ENCODE results near the gene GREM2. TPM values are rescaled to one million over a fixed set of nuclear protein-coding genes. Genes with fewer than 3 reads are reported as not detected.

Gene GREM2
- total and polyA plus RNA-seq, 2 experiments from 2014 or later = 0.18 to 0.21 TPM

DNA sequence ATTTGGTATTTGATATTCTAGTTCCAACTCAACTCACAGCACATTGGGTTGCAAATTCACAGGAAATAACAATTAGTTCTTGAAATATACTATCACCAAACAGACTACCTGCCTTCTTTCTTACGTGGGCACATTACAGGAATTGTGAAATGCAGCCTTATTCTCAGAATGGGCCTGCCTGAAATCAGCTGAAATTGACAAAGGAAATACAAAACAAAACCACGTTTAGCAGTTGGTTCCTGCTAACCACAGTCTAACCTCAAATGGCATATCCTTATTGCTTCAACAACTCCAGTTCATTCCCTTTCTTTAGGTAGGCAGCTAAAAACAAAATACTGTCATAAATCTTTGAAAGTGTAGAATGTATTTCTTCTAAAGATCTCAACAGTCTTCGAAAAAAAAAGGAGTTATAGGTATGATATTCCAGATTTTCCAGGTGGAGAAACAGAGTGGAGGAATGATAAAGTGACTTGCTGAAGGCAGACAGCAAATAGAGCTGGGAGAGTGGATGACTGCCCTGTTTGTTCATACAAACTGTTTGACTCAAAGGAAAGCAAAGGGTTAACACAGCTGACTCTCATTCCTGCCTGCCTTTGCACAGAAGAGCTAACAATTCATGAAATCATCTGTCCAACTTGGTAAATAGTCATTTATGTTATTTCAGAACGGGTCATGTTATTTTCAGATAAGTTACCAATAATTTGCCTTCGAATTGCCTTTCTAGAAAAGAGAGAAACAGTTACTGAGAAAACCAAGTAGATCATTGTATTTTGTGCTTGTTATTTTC is 1.6 kb upstream of the GREM2 start:
- H3K4me2 ChIP-seq = peak overlapping the region; percentile 91; the same call in 1 of the 2 replicates

More for the DNA sequence above, 1.6 kb upstream of the GREM2 start:
- Histone ChIP-seq H3K27ac (ENCODE audit: low read depth) (no peak overlapping the region), H3K79me2 (replicated peaks; ENCODE audit: insufficient read depth) (no peaks in the 10 kb centered on the region), H4K20me1 (replicated peaks; ENCODE audit: insufficient read depth) (no peaks in the 10 kb centered on the region), H2AFZ (no peak overlapping the region), H3F3A (replicated peaks; ENCODE audit: low read depth) (no peaks in the 10 kb centered on the region; the same call in 1 of the 2 replicates), H3K4me1 (ENCODE audit: insufficient read depth) (peaks cover 54% of the 10 kb centered on the region), H3K36me3 (ENCODE audit: insufficient read depth) (no peaks in the 10 kb centered on the region), H3K27me3 (ENCODE audit: insufficient read depth) (peaks cover 19% of the 10 kb centered on the region), H3K9me2 (ENCODE audit: insufficient read depth) (no peaks in the 10 kb centered on the region), H3K4me3 (no peak overlapping the region)
- Mint-ChIP-seq H3K4me1 (peaks cover 46% of the 10 kb centered on the region), H3K36me3 (ENCODE audit: low read depth) (no peaks in the 10 kb centered on the region), H3K27ac (no peak overlapping the region), H3K4me3 (no peak overlapping the region), H3K9me3 (no peaks in the 10 kb centered on the region; the same call in 2 of the 3 replicates), H3K27me3 (ENCODE audit: insufficient read depth, low read depth, poor library complexity) (peaks cover 15% of the 10 kb centered on the region)
- TF ChIP-seq NANOG (IDR thresholded peaks at IDR 0.05; ENCODE audit: borderline replicate concordance) (no peak), POLR2AphosphoS5 (IDR thresholded peaks at IDR 0.05; ENCODE audit: low read depth) (no peak), STAT1 (IDR thresholded peaks at IDR 0.05; ENCODE audit: unreplicated experiment) (no peak), ZNF114 (CRISPR knock-in tag; IDR thresholded peaks at IDR 0.05) (no peak), JUNB (IDR thresholded peaks at IDR 0.05; ENCODE audit: unreplicated experiment) (no peak), EZH2phosphoT487 (IDR thresholded peaks at IDR 0.05; ENCODE audit: unreplicated experiment) (no peak), EZH2 (IDR thresholded peaks at IDR 0.05; ENCODE audit: low read depth, unreplicated experiment) (no peak), ZNF331 (CRISPR knock-in tag; IDR thresholded peaks at IDR 0.05; ENCODE audit: low read depth) (no peak), CREB1 (CRISPR knock-in tag; IDR thresholded peaks at IDR 0.05; ENCODE audit: low read depth) (no peak)
- TF ChIP-seq, protein P1, sequence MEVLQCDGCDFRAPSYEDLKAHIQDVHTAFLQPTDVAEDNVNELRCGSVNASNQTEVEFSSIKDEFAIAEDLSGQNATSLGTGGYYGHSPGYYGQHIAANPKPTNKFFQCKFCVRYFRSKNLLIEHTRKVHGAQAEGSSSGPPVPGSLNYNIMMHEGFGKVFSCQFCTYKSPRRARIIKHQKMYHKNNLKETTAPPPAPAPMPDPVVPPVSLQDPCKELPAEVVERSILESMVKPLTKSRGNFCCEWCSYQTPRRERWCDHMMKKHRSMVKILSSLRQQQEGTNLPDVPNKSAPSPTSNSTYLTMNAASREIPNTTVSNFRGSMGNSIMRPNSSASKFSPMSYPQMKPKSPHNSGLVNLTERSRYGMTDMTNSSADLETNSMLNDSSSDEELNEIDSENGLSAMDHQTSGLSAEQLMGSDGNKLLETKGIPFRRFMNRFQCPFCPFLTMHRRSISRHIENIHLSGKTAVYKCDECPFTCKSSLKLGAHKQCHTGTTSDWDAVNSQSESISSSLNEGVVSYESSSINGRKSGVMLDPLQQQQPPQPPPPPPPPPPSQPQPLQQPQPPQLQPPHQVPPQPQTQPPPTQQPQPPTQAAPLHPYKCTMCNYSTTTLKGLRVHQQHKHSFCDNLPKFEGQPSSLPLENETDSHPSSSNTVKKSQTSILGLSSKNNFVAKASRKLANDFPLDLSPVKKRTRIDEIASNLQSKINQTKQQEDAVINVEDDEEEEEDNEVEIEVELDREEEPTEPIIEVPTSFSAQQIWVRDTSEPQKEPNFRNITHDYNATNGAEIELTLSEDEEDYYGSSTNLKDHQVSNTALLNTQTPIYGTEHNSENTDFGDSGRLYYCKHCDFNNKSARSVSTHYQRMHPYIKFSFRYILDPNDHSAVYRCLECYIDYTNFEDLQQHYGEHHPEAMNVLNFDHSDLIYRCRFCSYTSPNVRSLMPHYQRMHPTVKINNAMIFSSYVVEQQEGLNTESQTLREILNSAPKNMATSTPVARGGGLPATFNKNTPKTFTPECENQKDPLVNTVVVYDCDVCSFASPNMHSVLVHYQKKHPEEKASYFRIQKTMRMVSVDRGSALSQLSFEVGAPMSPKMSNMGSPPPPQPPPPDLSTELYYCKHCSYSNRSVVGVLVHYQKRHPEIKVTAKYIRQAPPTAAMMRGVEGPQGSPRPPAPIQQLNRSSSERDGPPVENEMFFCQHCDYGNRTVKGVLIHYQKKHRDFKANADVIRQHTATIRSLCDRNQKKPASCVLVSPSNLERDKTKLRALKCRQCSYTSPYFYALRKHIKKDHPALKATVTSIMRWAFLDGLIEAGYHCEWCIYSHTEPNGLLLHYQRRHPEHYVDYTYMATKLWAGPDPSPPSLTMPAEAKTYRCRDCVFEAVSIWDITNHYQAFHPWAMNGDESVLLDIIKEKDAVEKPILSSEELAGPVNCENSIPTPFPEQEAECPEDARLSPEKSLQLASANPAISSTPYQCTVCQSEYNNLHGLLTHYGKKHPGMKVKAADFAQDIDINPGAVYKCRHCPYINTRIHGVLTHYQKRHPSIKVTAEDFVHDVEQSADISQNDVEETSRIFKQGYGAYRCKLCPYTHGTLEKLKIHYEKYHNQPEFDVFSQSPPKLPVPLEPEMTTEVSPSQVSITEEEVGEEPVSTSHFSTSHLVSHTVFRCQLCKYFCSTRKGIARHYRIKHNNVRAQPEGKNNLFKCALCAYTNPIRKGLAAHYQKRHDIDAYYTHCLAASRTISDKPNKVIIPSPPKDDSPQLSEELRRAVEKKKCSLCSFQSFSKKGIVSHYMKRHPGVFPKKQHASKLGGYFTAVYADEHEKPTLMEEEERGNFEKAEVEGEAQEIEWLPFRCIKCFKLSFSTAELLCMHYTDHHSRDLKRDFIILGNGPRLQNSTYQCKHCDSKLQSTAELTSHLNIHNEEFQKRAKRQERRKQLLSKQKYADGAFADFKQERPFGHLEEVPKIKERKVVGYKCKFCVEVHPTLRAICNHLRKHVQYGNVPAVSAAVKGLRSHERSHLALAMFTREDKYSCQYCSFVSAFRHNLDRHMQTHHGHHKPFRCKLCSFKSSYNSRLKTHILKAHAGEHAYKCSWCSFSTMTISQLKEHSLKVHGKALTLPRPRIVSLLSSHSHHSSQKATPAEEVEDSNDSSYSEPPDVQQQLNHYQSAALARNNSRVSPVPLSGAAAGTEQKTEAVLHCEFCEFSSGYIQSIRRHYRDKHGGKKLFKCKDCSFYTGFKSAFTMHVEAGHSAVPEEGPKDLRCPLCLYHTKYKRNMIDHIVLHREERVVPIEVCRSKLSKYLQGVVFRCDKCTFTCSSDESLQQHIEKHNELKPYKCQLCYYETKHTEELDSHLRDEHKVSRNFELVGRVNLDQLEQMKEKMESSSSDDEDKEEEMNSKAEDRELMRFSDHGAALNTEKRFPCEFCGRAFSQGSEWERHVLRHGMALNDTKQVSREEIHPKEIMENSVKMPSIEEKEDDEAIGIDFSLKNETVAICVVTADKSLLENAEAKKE (CRISPR knock-in tag; IDR thresholded peaks at IDR 0.05) = no peak
- TF ChIP-seq, protein P2, sequence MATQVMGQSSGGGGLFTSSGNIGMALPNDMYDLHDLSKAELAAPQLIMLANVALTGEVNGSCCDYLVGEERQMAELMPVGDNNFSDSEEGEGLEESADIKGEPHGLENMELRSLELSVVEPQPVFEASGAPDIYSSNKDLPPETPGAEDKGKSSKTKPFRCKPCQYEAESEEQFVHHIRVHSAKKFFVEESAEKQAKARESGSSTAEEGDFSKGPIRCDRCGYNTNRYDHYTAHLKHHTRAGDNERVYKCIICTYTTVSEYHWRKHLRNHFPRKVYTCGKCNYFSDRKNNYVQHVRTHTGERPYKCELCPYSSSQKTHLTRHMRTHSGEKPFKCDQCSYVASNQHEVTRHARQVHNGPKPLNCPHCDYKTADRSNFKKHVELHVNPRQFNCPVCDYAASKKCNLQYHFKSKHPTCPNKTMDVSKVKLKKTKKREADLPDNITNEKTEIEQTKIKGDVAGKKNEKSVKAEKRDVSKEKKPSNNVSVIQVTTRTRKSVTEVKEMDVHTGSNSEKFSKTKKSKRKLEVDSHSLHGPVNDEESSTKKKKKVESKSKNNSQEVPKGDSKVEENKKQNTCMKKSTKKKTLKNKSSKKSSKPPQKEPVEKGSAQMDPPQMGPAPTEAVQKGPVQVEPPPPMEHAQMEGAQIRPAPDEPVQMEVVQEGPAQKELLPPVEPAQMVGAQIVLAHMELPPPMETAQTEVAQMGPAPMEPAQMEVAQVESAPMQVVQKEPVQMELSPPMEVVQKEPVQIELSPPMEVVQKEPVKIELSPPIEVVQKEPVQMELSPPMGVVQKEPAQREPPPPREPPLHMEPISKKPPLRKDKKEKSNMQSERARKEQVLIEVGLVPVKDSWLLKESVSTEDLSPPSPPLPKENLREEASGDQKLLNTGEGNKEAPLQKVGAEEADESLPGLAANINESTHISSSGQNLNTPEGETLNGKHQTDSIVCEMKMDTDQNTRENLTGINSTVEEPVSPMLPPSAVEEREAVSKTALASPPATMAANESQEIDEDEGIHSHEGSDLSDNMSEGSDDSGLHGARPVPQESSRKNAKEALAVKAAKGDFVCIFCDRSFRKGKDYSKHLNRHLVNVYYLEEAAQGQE (IDR thresholded peaks at IDR 0.05; ENCODE audit: unreplicated experiment) = no peak
- TF ChIP-seq, protein P3, sequence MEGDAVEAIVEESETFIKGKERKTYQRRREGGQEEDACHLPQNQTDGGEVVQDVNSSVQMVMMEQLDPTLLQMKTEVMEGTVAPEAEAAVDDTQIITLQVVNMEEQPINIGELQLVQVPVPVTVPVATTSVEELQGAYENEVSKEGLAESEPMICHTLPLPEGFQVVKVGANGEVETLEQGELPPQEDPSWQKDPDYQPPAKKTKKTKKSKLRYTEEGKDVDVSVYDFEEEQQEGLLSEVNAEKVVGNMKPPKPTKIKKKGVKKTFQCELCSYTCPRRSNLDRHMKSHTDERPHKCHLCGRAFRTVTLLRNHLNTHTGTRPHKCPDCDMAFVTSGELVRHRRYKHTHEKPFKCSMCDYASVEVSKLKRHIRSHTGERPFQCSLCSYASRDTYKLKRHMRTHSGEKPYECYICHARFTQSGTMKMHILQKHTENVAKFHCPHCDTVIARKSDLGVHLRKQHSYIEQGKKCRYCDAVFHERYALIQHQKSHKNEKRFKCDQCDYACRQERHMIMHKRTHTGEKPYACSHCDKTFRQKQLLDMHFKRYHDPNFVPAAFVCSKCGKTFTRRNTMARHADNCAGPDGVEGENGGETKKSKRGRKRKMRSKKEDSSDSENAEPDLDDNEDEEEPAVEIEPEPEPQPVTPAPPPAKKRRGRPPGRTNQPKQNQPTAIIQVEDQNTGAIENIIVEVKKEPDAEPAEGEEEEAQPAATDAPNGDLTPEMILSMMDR (conservative IDR thresholded peaks at IDR 0.05; ENCODE audit: low read depth in 2 of 2) = no peak
- TF ChIP-seq, protein P4, sequence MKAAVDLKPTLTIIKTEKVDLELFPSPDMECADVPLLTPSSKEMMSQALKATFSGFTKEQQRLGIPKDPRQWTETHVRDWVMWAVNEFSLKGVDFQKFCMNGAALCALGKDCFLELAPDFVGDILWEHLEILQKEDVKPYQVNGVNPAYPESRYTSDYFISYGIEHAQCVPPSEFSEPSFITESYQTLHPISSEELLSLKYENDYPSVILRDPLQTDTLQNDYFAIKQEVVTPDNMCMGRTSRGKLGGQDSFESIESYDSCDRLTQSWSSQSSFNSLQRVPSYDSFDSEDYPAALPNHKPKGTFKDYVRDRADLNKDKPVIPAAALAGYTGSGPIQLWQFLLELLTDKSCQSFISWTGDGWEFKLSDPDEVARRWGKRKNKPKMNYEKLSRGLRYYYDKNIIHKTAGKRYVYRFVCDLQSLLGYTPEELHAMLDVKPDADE (IDR thresholded peaks at IDR 0.05) = no peak
- no peak for ATAC-seq
- DNase-seq (ENCODE audit: low spot score) = peak; percentile 18
